Vagina (tissue), 2 donors: ENCODE measurements around the gene NMBR. TPM values are rescaled to one million over a fixed set of nuclear protein-coding genes. Genes with fewer than 3 reads are reported as not detected.
"Not testable (repeated sequence)": the region's sequence is repeated elsewhere in the genome, so short reads cannot be mapped to it uniquely, and the experiment has no call there.

Experiments used
- DNase-seq, 2 donors: peaks; one replicate each; pipeline ENCODE4 v3.0.0-alpha.2; 2017; ENCODE audit errors: extremely low spot score in 2 of 2
- H3K27ac ChIP-seq: fragments of 200-600 bp; sonication (generic); one replicate; pipeline ENCODE4 v1.5.1; 2019
- H3K27me3 ChIP-seq: fragments of 200-600 bp; sonication (generic); one replicate; pipeline ENCODE4 v1.5.1; 2019
- H3K36me3 ChIP-seq, 2 donors: fragments of 200-600 bp; sonication (generic); one replicate each; pipeline ENCODE4 v1.5.1; 2017 to 2019
- H3K4me1 ChIP-seq: fragments of 200-600 bp; sonication (generic); one replicate; pipeline ENCODE4 v1.5.1; 2019
- H3K4me3 ChIP-seq, 2 donors: fragments of 200-600 bp; sonication (generic); 1 replicate in 1 of 2; 2 replicates in 1 of 2; pipeline ENCODE4 v1.5.1; 2016 to 2019
- H3K9me3 ChIP-seq: fragments of 200-600 bp; sonication (generic); one replicate; pipeline ENCODE4 v1.5.1; 2019
- CTCF ChIP-seq, 3 experiments: fragments of 450-650 bp in 2 of 3; fragments of 200-600 bp in 1 of 3; sonication (generic) in 1 of 3; IDR thresholded peaks; one replicate each; pipeline ENCODE4 v1.5.1; 2017 to 2019; ENCODE audit warnings: antibody characterized with exemption in 3 of 3, mild to moderate bottlenecking in 2 of 3, moderate library complexity in 2 of 3
- POLR2A ChIP-seq, 2 donors: fragments of 450-650 bp; IDR thresholded peaks; one replicate each; pipeline ENCODE4 v1.6.1; 2017; ENCODE audit warnings: antibody characterized with exemption in 2 of 2, mild to moderate bottlenecking in 2 of 2, moderate library complexity in 2 of 2
- POLR2AphosphoS5 ChIP-seq, 2 donors: sonication (generic); formaldehyde crosslinking; IDR thresholded peaks; one replicate each; pipeline ENCODE4 v1.9.0; 2017; ENCODE audit warnings: antibody characterized with exemption in 2 of 2, mild to moderate bottlenecking in 2 of 2, low read depth in 1 of 2; ENCODE audit not compliant: insufficient read depth in 1 of 2
- intact Hi-C: fragments of 100-400 bp; cut with DNase I; formaldehyde crosslinking; loops from one replicate; pipeline ENCODE4 v1.15.1; 2023
- total RNA-seq: library from RNA; depleted of rRNA; stranded (reverse); fragments of >200 nt; gene quantifications from one replicate; pipeline ENCODE4 v1.2.3, GENCODE V29; 2016

NMBR gene
- total RNA-seq, 1 donor from 2014 or later, result not detected

- no peak for DNase-seq
- Histone ChIP-seq H3K27ac (no peak overlapping the region), H3K9me3 (no peaks in the 10 kb centered on the region), H3K4me3 (no peak overlapping the region), H3K27me3 (no peaks in the 10 kb centered on the region), H3K4me1 (no peaks in the 10 kb centered on the region), H3K36me3 (no peaks in the 10 kb centered on the region)
- intact Hi-C loops, result no loop called here
- no peak for TF ChIP-seq POLR2A (IDR thresholded peaks at IDR 0.05)
Observed at GRCh38 chr6:142075516-142076101, 71.3 kb downstream of the NMBR start.

GRCh38 chr6:142074516-142074915, 72.4 kb downstream of the NMBR start:
- intact Hi-C loops, result no loop called here
- no peaks in the 10 kb centered on the region for H3K27me3 ChIP-seq
- no peaks in the 10 kb centered on the region for H3K9me3 ChIP-seq
- TF ChIP-seq POLR2A (IDR thresholded peaks at IDR 0.05) (no peak), CTCF (IDR thresholded peaks at IDR 0.05) (no peak), POLR2AphosphoS5 (IDR thresholded peaks at IDR 0.05; ENCODE audit: insufficient read depth in 1 of 2, low read depth in 1 of 2) (no peak)
- no peak overlapping the region for H3K4me3 ChIP-seq
- DNase-seq, result no peak
- H3K36me3 ChIP-seq, result no peaks in the 10 kb centered on the region
- H3K27ac ChIP-seq, result no peak overlapping the region
- H3K4me1 ChIP-seq, result no peaks in the 10 kb centered on the region

- Histone ChIP-seq H3K9me3 (no peaks in the 10 kb centered on the region), H3K4me3 (no peak overlapping the region), H3K36me3 (no peaks in the 10 kb centered on the region), H3K27ac (no peak overlapping the region), H3K4me1 (no peaks in the 10 kb centered on the region), H3K27me3 (no peaks in the 10 kb centered on the region)
- no peak for DNase-seq
- intact Hi-C loops, result no loop called here
- no peak for TF ChIP-seq POLR2AphosphoS5 (IDR thresholded peaks at IDR 0.05; ENCODE audit: insufficient read depth in 1 of 2, low read depth in 1 of 2)
- no peak for TF ChIP-seq CTCF (IDR thresholded peaks at IDR 0.05)
- no peak for TF ChIP-seq POLR2A (IDR thresholded peaks at IDR 0.05)
Observed at GRCh38 chr6:142071981-142072380, 74.9 kb downstream of the NMBR start.

- Histone ChIP-seq H3K4me1 (no peaks in the 10 kb centered on the region), H3K4me3 (no peak overlapping the region), H3K27me3 (no peaks in the 10 kb centered on the region), H3K27ac (no peak overlapping the region), H3K36me3 (no peaks in the 10 kb centered on the region), H3K9me3 (no peaks in the 10 kb centered on the region)
- intact Hi-C loops, result no loop called here
- TF ChIP-seq CTCF (IDR thresholded peaks at IDR 0.05) (no peak), POLR2A (IDR thresholded peaks at IDR 0.05) (no peak)
- DNase-seq, result no peak
Observed at GRCh38 chr6:142068416-142068815, 78.5 kb downstream of the NMBR start.

GRCh38 chr6:142062861-142063260, 84.1 kb downstream of the NMBR start:
- H3K36me3 ChIP-seq, H3K9me3 ChIP-seq, H3K27me3 ChIP-seq, H3K27ac ChIP-seq, DNase-seq, H3K4me1 ChIP-seq, H3K4me3 ChIP-seq, intact Hi-C loops: not testable (repeated sequence)

- no peak for DNase-seq
- H3K27ac ChIP-seq, result no peak overlapping the region
- no peak for TF ChIP-seq POLR2A (IDR thresholded peaks at IDR 0.05)
- TF ChIP-seq POLR2AphosphoS5 (IDR thresholded peaks at IDR 0.05; ENCODE audit: insufficient read depth in 1 of 2, low read depth in 1 of 2), result no peak
- no peak for TF ChIP-seq CTCF (IDR thresholded peaks at IDR 0.05)
- no peaks in the 10 kb centered on the region for H3K9me3 ChIP-seq
- intact Hi-C loops, result no loop called here
- no peaks in the 10 kb centered on the region for H3K36me3 ChIP-seq
- no peak overlapping the region for H3K4me3 ChIP-seq
- no peaks in the 10 kb centered on the region for H3K27me3 ChIP-seq
- H3K4me1 ChIP-seq, result no peaks in the 10 kb centered on the region
Observed at GRCh38 chr6:142058551-142059290, 88.2 kb downstream of the NMBR start.
